HG03196 (cell line): ENCODE results near the gene PWWP2A.
"Not testable (repeated sequence)": the region's sequence is repeated elsewhere in the genome, so short reads cannot be mapped to it uniquely, and the experiment has no call there.

ENCODE experiments used
- ATAC-seq: cut with Tn5 transposase; IDR thresholded peaks from one replicate; pipeline ENCODE4 v1.9.1; 2021; ENCODE audit not compliant: unreplicated experiment

Gene PWWP2A, protein sequence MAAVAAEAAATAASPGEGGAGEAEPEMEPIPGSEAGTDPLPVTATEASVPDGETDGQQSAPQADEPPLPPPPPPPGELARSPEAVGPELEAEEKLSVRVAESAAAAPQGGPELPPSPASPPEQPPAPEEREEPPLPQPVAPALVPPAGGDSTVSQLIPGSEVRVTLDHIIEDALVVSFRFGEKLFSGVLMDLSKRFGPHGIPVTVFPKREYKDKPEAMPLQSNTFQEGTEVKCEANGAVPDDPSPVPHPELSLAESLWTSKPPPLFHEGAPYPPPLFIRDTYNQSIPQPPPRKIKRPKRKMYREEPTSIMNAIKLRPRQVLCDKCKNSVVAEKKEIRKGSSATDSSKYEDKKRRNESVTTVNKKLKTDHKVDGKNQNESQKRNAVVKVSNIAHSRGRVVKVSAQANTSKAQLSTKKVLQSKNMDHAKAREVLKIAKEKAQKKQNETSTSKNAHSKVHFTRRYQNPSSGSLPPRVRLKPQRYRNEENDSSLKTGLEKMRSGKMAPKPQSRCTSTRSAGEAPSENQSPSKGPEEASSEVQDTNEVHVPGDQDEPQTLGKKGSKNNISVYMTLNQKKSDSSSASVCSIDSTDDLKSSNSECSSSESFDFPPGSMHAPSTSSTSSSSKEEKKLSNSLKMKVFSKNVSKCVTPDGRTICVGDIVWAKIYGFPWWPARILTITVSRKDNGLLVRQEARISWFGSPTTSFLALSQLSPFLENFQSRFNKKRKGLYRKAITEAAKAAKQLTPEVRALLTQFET

DNA sequence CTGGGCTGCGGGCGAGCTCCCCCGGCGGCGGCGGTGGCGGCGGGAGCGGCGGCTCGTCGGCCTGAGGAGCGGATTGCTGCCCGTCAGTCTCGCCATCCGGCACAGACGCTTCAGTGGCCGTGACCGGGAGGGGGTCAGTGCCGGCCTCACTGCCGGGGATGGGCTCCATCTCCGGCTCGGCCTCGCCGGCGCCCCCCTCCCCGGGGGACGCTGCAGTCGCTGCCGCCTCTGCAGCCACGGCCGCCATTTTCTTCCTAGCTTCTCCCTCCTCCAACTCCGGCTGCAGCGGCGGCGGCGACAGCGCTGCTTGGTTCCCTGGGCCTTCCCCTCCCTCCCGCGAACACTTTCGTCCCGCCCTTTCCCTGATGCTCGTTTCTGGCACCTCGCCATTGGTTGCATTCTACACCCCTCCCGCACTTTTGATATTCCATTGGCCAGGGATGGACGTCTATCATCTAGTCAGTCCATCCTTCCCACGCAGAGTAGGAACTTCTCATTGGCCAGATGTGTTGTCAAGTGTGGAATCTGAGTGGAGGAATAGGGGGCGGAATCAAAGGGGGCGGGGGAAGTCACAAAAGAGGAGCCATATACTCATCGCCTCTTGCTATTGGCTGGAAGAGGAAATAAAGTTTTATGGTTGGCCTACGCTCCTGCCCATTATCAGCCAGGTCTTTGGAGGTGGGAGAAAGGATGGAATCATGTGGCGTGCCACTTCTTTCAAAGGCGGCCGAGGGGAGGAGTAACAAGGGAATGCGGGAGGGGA, at the start of gene PWWP2A:
TSS of gene PWWP2A (minus strand) at position 309 of the 763 bp plus-strand sequence. CDS start at position 247, 62 bp downstream.
- ATAC-seq, result peak; percentile 93

DNA sequence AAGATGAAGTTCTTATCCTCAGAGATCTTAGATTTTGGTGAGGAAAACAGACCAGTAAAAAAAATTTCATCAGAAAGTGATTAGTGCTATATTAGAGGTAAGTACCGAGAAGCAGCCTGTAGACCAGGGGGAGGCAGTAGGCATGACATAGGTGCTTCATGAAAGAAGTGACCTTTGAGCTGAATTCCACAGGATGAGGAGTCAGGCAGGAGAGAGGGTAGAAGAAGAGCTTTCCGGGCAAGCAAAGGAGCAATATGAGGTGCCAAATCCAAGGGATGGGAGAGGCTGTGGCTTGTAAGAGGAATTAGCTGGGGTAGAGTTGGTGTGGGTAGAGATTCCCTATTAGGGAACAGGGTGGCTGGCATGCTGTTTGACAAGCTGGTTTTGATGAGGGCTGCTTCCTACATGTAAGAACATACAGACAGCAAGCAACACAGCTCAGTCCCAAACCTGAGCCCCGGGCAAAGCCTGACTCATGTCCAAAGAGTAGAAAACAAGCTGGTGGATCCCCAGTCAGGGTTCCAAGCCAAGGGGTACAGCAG, 48.4 kb upstream of the PWWP2A start:
- ATAC-seq, result no peak

DNA sequence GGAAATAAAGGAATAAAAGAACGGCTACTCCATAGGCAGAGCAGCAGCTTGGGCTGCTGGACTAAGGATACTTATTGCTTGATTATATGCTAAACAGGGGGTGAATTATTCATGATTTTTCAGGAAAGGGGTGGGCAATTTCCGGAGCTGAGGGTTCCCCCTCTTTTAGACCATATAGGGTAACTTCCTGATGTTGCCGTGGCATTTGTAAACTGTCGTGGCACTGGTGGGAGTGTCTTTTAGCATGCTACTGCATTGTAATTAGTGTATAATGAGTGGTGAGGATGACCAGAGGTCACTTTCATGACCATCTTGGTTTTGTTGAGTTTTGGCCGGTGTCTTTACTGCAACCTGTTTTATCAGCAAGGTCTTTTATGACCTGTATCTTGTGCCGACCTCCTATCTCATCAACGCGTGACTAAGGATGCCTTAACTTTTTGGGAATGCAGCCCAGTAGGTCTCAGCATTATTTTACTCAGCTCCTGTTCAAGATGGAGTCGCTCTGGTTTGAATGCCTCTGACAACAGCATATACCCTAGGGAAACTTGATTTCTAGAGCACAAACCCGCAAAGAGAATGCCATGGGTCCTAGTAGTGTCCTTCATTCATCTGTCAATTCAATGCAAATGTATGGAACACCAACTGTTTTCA, 47.8 kb upstream of the PWWP2A start:
- no peak for ATAC-seq

DNA sequence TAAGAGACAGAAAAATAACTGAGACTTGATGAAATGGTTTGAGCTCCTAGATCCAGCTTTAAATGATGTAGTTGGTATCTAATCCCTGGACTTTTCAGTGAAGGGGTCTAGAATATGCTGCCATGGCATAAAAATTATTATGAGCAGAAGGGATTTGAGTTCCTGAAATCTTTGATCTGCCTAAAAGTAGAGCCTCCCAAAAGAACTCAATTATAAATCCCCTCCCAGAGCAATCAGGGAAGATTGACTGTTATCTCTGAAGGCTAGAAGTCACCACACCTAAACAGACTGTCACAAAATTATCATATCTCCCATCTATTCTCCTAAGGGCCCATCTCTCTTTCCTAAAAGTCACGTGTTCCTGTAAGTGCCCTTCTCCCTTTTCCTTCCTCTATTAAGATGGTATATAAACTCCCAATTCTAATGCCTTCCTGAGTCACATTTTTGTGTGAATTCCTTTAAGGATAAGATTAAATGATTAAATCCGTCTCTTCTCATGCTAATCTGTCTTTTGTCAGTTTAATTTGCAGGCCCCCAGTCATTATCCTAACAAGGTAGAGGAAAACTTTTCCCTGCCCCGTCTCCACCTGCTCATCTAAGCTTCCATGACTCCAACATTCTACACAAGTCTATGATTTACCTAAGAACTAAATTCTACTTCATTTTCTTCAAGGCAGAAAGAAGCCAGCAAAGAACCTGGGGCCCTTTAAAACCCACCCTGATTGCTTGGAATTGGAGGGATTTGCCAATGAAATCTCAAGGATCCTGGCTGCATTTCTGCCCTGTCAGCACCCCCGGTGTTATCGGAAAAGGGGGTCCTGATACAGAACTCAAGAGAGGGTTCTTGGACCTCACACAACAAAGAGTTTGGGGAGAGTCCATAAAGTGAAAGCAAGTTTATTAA, 47.1 kb upstream of the PWWP2A start:
- ATAC-seq, result no peak

DNA sequence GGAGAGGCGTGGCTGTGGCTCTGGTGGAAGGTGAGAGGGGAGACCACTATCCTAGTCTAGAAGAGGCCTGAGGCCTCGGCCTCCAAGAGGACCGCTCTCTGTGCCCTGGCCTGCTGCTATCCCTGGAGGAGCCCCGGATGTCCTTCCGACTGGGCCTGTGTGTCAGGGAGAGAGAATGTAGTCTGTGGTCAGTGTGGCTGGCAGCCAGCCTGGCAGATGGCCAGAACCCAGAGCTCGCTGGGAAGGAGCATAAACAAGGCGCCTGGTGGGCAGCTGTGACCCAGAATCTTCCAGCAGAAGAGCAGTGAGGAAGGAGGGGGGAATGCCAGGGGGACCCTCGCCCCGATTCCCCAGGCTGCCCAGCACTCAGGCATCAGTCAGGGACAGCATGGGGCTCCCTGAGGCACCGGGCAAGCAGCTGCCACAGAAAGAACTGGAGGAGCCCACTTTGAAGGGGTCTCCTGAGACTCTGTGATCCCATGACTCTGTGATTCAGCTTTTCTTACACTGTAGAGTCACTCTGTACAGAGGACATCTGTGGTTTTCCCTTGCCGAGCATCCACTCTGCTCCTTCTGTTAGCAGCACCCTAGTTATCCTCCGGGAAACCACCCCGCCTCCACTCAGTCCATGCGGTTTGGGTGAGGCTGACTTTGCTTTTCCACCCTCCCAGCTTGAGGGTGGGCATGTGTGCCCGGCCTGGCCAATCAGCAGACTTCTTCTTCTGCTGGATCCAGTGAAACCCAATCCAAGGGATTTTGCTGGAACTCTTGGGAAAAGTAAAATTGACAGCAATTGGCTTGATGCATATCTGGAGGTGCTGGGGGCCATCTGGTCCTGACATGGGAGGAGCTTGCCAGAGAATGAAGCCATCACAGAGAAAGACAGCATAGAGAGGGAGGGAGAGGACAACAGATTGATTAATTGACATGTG, 46.2 kb upstream of the PWWP2A start:
- no peak for ATAC-seq

DNA sequence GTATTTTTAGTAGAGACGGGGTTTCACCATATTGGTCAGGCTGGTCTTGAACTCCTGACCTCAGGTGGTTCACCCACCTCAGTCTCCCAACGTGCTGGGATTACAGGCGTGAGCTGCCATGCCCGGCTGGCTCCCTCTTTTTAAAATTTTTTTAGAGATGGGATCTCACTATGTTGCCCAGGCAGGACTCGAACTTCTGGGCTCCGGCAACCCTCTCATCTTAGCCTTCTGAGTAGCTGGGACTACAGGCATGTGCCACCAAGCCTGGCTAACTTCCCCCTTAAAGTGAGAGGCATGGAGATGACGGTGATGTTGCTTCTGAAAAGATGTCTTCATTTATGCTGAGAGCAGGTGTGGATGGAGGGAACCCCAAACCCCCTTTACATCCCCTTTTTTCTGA, 43.7 kb upstream of the PWWP2A start:
- no peak for ATAC-seq

DNA sequence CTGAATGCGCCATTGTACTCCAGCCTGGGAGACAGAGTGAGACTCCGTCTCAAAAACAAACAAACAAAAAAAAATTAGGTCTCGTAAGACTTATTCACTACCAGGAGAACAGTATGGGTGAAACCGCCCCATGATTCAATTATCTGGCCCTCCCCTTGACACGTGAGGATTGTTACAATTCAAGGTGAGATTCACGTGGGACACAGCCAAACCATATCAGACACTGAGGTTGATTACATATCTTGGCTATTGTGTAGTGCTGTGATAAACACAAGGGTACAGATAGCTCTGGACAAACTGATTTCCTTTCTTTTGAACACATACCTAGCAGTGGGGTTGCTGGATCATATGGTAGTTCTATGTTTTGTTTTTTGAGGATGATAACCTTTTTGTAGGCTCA, 42.4 kb upstream of the PWWP2A start:
- no peak for ATAC-seq

DNA sequence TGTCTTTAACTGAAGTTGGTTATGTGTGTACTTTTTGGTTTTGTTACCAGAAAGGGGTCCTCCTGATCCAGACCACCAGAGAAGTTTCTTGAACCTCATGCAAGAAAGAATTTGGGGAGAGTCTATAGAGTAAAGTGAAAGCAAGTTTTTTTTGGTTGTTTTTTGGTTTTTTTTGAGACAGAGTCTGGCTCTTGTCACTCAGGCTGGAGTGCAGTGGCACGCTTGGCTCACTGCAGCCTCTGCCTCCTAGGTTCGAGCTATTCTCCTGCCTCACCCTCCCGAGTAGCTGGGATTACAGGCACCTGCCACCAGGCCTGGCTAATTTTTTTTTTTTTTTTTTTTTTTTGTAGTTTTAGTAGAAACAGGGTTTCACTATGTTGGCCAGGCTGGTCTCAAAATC, 41.6 kb upstream of the PWWP2A start:
- not testable (repeated sequence) for ATAC-seq

DNA sequence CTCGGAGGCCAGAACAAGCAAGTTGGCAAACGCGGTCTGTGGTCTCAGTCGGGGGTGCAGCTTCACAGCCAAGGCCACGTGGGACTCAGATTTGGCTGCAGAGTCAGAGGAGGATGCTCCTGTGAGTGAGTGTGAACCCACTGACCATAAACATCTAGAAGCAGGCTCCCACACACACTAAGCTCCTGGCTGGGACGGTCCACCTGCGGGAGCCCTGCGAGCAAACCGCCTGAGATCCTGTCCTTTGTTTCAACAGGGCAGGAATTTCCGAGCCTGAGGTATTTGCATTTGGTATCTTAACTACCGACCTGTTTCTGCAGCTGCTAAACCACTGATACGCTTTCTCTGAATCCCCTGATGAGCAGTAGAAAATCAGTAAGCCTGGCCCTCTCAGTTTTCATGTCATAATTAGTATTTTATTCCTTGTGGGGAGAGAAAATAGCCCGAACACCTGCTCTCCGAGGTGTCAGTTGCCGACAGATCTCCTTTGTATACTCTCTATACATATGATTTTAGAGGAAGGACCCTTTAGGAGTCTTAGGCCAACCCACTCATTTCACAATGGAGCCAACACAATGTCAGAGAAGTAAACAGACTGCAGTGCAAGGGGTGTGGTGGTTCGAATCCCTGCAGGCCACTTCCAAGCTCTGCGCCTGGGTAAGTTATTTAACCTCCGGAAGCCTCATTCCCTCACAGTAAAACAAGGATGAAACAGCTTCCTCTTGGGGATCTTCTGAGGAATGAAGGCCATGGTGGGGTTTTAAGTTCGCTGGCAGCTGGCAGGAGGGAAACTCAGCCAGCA, 40.9 kb upstream of the PWWP2A start:
- no peak for ATAC-seq

DNA sequence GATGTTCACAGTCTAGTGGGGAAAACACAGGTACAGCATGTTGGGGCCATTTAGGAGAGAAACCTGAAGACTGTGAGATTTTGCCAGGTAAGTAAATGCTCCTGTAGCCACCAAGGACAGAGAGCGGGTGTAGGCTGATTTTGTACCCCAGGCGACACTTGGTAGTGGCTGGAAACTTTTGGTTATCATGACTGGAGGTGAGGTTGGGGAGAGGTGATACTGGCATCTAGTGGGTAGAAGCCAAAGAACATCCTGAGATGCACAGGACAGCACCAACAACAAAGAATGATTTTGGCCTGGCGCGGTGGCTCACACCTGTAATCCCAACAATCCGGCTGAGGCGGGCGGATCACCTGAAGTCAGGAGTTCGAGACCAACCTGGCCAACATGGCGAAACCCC, 38.8 kb upstream of the PWWP2A start:
- no peak for ATAC-seq

DNA sequence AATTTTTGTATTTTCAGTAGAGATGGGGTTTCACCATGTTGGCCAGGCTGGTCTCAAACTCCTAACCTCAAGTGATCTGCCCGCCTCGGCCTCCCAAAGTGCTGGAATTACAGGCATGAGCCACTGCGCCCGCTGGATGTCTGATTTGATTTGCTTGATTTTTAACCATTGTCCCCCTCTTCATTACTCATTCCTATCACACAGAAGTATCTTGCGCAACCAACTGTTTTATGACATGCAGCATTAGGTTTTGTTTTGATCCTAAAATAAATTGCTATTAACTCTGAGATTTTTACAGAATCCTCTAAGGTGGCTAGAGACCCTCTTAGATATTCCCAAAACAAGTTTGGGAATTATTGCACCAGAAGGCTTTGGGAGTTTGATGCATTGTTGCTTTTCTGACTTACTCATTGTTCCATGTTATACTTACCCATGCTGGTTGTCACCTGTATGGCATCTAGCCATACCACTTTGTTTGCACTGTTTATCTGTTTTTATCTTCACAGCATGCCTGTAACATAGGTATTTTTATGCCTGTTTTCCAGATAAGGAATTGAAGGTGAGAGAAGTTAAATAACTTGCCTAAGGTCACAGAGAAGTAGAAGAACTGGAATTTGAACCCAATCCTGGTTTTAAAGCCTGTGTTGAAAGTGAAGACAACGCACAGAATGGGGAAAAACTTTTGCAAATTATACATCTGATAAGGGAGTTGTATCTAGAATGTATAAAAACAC, 35.9 kb upstream of the PWWP2A start:
- no peak for ATAC-seq

DNA sequence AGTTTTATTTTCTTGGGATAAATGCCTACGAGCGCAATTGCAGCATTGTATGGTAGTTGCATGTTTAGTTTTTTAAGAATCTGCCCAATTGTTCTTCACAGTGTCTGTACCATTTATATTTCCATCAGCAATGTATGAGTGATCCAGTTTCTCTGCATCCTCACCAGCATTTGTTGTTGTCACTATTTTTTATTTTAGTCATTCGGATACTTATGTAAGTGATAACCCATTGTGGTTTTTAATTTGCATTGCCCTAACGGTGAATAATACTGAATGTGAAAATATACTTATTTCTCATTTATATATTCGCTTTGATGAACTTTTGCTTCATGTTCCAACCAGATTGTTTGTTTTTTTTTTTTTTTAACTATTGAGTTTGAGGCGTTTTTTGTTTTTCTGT, 33.7 kb upstream of the PWWP2A start:
- no peak for ATAC-seq

DNA sequence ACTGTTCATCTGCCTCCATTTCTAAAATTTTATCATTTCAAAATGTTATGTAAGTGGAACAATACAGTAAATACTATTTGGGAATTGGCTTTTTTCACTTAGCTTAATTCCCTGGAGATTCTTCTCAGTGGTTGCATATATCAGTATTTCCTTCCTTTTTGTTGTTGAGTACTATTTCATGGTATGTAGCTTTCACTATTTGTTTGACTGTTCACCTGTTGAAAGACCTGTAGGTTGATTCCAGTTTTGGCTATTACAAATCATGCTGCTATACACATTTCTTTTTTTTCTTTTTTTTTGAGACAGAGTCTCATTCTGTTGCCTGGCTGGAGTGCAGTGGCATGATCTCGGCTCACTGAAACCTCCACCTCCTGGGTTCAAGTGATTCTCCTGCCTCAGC, 33.0 kb upstream of the PWWP2A start:
- no peak for ATAC-seq

DNA sequence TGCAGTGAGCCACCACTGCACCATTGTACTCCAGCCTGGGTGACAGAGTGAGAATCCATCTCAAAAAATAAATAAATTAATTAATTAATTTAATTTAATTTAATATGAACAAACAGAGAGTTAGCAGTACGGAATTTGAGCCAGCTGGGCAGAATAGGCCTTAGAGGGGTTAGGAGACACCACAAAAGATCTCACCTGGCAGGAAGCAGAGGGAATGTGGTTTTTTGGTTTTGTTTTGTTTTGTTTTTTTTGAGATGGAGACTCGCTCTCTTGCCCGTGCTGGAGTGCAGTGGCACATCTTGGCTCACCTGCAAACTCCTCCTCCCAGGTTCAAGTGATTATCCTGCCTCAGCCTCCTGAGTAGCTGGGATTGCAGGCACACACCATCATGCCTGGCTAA, 31.8 kb upstream of the PWWP2A start:
- no peak for ATAC-seq

DNA sequence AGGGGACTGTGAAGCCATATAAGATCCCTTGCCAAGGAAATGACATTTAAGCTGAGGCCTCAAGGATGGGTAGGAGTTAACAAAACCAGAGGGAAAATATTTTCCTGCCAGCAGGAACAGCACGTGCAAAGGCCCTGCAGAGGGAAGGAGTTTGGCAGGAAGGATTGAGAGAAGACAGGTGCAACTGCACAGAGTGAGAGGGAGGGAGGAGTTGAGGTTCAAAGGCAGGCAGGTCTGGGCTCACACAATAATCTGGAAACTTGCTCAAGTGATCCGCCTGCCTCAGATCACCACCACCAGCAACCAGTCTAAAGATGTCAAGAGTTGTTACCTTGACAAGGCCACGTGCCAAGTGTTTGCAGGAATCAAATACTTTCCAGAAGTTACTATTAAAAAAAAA, 31.1 kb upstream of the PWWP2A start:
- ATAC-seq, result no peak

DNA sequence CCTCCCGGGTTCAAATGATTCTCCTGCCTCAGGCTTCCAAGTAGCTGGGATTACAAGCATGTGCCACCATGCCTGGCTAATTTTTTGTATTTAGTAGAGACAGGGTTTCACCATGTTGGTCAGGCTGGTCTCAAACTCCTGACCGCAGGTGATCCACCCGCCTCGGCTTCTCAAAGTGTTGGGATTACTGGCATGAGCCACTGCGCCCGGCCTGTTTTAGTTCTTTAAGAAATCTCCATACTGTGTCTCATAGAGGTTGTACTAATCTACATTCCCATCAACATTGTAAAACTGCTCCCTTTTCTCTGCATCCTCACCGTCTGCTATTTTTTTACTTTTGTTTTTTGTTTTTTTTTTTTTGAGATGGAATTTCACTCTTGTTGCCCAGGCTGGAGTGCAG, 25.2 kb upstream of the PWWP2A start:
- not testable (repeated sequence) for ATAC-seq

DNA sequence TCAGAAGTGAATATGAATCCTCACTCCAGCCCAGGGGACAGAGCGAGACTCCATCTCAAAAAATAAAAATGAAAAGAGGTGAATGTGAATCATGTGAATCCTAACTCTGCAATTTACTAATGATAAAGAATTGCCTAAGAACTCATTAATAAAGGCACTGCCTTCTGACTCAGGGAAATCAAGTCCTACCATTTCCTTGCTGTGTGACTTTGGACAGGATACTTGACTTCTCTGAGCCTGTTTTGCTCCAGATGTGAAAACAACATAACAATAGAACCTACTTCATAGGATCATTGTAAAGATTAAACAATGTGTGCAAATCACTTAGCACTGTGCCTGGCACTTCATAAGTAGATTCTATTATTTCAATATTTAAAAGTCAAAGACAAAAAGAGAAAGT, 15.1 kb upstream of the PWWP2A start:
- no peak for ATAC-seq
